Activated naive CD8-positive, alpha-beta T cell treated with anti-CD3 and anti-CD28 coated beads for 36 hours (primary cell): Measurements from ENCODE around the gene TRMT10B. TPM values are rescaled to one million over a fixed set of nuclear protein-coding genes. Genes with fewer than 3 reads are reported as not detected.
"Not testable (repeated sequence)": the region's sequence is repeated elsewhere in the genome, so short reads cannot be mapped to it uniquely, and the experiment has no call there.

Experiments
- DNase-seq: peaks from one replicate; pipeline ENCODE4 v3.0.0; 2021
- H3K27ac Mint-ChIP-seq: one replicate; pipeline ENCODE4 v1.8.0; 2022; ENCODE audit warnings: mild to moderate bottlenecking, moderate library complexity, mixed read lengths
- H3K27me3 Mint-ChIP-seq: one replicate; pipeline ENCODE4 v1.8.0; 2022; ENCODE audit warnings: mild to moderate bottlenecking, mixed read lengths
- H3K36me3 Mint-ChIP-seq: one replicate; pipeline ENCODE4 v1.8.0; 2021; ENCODE audit warnings: mild to moderate bottlenecking, mixed read lengths
- H3K4me1 Mint-ChIP-seq: one replicate; pipeline ENCODE4 v1.8.0; 2021; ENCODE audit warnings: mixed read lengths
- H3K4me3 Mint-ChIP-seq: one replicate; pipeline ENCODE4 v1.8.0; 2022; ENCODE audit warnings: mild to moderate bottlenecking, moderate library complexity, mixed read lengths
- H3K9me3 Mint-ChIP-seq: one replicate; pipeline ENCODE4 v1.8.0; 2022; ENCODE audit warnings: mixed read lengths
- total RNA-seq, 2 experiments: library from RNA; stranded (reverse); gene quantifications; one replicate each; pipeline ENCODE4 v1.2.3, GENCODE V29; 2021

Gene TRMT10B
- total RNA-seq, 2 experiments from 2014 or later: 9.4 to 10.3 TPM

GRCh38 chr9:37740128-37740527 is 13.5 kb upstream of the TRMT10B start:
- no peaks in the 10 kb centered on the region for H3K9me3 Mint-ChIP-seq
- H3K27ac Mint-ChIP-seq: no peak overlapping the region
- H3K4me1 Mint-ChIP-seq: no peaks in the 10 kb centered on the region
- no peak for DNase-seq
- no peak overlapping the region for H3K4me3 Mint-ChIP-seq
- no peaks in the 10 kb centered on the region for H3K27me3 Mint-ChIP-seq
- H3K36me3 Mint-ChIP-seq: no peaks in the 10 kb centered on the region

GRCh38 chr9:37740631-37741328 is 12.8 kb upstream of the TRMT10B start:
- Mint-ChIP-seq H3K9me3 (no peaks in the 10 kb centered on the region), H3K36me3 (no peaks in the 10 kb centered on the region), H3K27me3 (no peaks in the 10 kb centered on the region), H3K27ac (no peak overlapping the region), H3K4me1 (no peaks in the 10 kb centered on the region), H3K4me3 (no peak overlapping the region)
- DNase-seq: no peak

GRCh38 chr9:37745970-37746369 is 7.6 kb upstream of the TRMT10B start:
- H3K27me3 Mint-ChIP-seq: no peaks in the 10 kb centered on the region
- no peak for DNase-seq
- no peaks in the 10 kb centered on the region for H3K9me3 Mint-ChIP-seq
- peaks cover 3% of the 10 kb centered on the region for H3K4me1 Mint-ChIP-seq
- no peak overlapping the region for H3K27ac Mint-ChIP-seq
- no peaks in the 10 kb centered on the region for H3K36me3 Mint-ChIP-seq
- H3K4me3 Mint-ChIP-seq: no peak overlapping the region

- no peaks in the 10 kb centered on the region for H3K36me3 Mint-ChIP-seq
- no peaks in the 10 kb centered on the region for H3K27me3 Mint-ChIP-seq
- no peak for DNase-seq
- peaks cover 3% of the 10 kb centered on the region for H3K4me1 Mint-ChIP-seq
- H3K9me3 Mint-ChIP-seq: no peaks in the 10 kb centered on the region
- H3K27ac Mint-ChIP-seq: no peak overlapping the region
- no peak overlapping the region for H3K4me3 Mint-ChIP-seq
These were observed 6.9 kb upstream of the TRMT10B start for GRCh38 chr9:37746448-37747270.

- DNase-seq: peak; percentile 51
- Mint-ChIP-seq H3K4me1 (peaks cover 3% of the 10 kb centered on the region), H3K4me3 (no peak overlapping the region), H3K27me3 (no peaks in the 10 kb centered on the region), H3K9me3 (no peaks in the 10 kb centered on the region), H3K27ac (no peak overlapping the region), H3K36me3 (no peaks in the 10 kb centered on the region)
These were observed 6.3 kb upstream of the TRMT10B start for GRCh38 chr9:37747271-37747753.

GRCh38 chr9:37749129-37749528 is 4.5 kb upstream of the TRMT10B start:
- no peak for DNase-seq
- no peak overlapping the region for H3K27ac Mint-ChIP-seq
- no peaks in the 10 kb centered on the region for H3K27me3 Mint-ChIP-seq
- peaks cover 6% of the 10 kb centered on the region for H3K9me3 Mint-ChIP-seq
- H3K4me3 Mint-ChIP-seq: no peak overlapping the region
- H3K36me3 Mint-ChIP-seq: peaks cover 3% of the 10 kb centered on the region
- H3K4me1 Mint-ChIP-seq: peaks cover 11% of the 10 kb centered on the region

- DNase-seq: no peak
- Mint-ChIP-seq H3K27me3 (no peaks in the 10 kb centered on the region), H3K9me3 (peaks cover 6% of the 10 kb centered on the region), H3K4me3 (no peak overlapping the region), H3K4me1 (peaks cover 22% of the 10 kb centered on the region), H3K27ac (no peak overlapping the region), H3K36me3 (peaks cover 7% of the 10 kb centered on the region)
These were observed 2.4 kb upstream of the TRMT10B start for GRCh38 chr9:37751186-37751585.

GRCh38 chr9:37751704-37752103 is 1.9 kb upstream of the TRMT10B start:
- peaks cover 11% of the 10 kb centered on the region for H3K36me3 Mint-ChIP-seq
- not testable (repeated sequence) for DNase-seq, H3K27ac Mint-ChIP-seq, H3K27me3 Mint-ChIP-seq, H3K4me3 Mint-ChIP-seq, H3K9me3 Mint-ChIP-seq
- H3K4me1 Mint-ChIP-seq: peaks cover 22% of the 10 kb centered on the region

GRCh38 chr9:37752112-37752511 is 1.5 kb upstream of the TRMT10B start:
- H3K4me3 Mint-ChIP-seq, DNase-seq, H3K27me3 Mint-ChIP-seq, H3K27ac Mint-ChIP-seq, H3K9me3 Mint-ChIP-seq: not testable (repeated sequence)
- H3K4me1 Mint-ChIP-seq: peaks cover 20% of the 10 kb centered on the region
- H3K36me3 Mint-ChIP-seq: peaks cover 13% of the 10 kb centered on the region

- Mint-ChIP-seq H3K9me3 (peaks cover 6% of the 10 kb centered on the region), H3K36me3 (peaks cover 17% of the 10 kb centered on the region), H3K27me3 (no peaks in the 10 kb centered on the region), H3K4me1 (peaks cover 22% of the 10 kb centered on the region), H3K27ac (peak overlapping the region; percentile 93), H3K4me3 (peak overlapping the region; percentile 91)
- peak; percentile 33 for DNase-seq
These were observed 740 bp upstream of the TRMT10B start for GRCh38 chr9:37752642-37753488.

GRCh38 chr9:37758747-37759146 is 5.1 kb downstream of the TRMT10B start:
- Mint-ChIP-seq H3K36me3 (peaks cover 22% of the 10 kb centered on the region), H3K4me1 (peaks cover 18% of the 10 kb centered on the region), H3K27me3 (no peaks in the 10 kb centered on the region), H3K9me3 (no peaks in the 10 kb centered on the region), H3K27ac (no peak overlapping the region), H3K4me3 (no peak overlapping the region)
- no peak for DNase-seq

- no peak overlapping the region for H3K27ac Mint-ChIP-seq
- H3K36me3 Mint-ChIP-seq: peaks cover 33% of the 10 kb centered on the region
- peaks cover 3% of the 10 kb centered on the region for H3K9me3 Mint-ChIP-seq
- H3K4me1 Mint-ChIP-seq: peaks cover 5% of the 10 kb centered on the region
- H3K27me3 Mint-ChIP-seq: no peaks in the 10 kb centered on the region
- no peak for DNase-seq
- no peak overlapping the region for H3K4me3 Mint-ChIP-seq
These were observed 7.0 kb downstream of the TRMT10B start for GRCh38 chr9:37760416-37761161.

- H3K4me1 Mint-ChIP-seq: peaks cover 4% of the 10 kb centered on the region
- no peak overlapping the region for H3K27ac Mint-ChIP-seq
- DNase-seq: no peak
- H3K4me3 Mint-ChIP-seq: no peak overlapping the region
- H3K36me3 Mint-ChIP-seq: peaks cover 32% of the 10 kb centered on the region
- H3K9me3 Mint-ChIP-seq: peaks cover 3% of the 10 kb centered on the region
- no peaks in the 10 kb centered on the region for H3K27me3 Mint-ChIP-seq
These were observed 7.9 kb downstream of the TRMT10B start for GRCh38 chr9:37761511-37761910.

- not testable (repeated sequence) for H3K4me3 Mint-ChIP-seq, DNase-seq, H3K4me1 Mint-ChIP-seq, H3K9me3 Mint-ChIP-seq, H3K27me3 Mint-ChIP-seq, H3K27ac Mint-ChIP-seq
- H3K36me3 Mint-ChIP-seq: peaks cover 31% of the 10 kb centered on the region
These were observed 11.7 kb downstream of the TRMT10B start for GRCh38 chr9:37765263-37765662.
